HCT116 (cell line): Measurements from ENCODE around the gene TPT1.
A peak's percentile ranks its signal among the peaks of the same experiment; 100 is the strongest.

Experiments used
- CEBPB ChIP-seq: IDR thresholded peaks from 2 replicates; pipeline ENCODE4 v1.6.1; 2012; ENCODE audit warnings: low read depth
- EGR1 ChIP-seq: IDR thresholded peaks from 2 replicates; pipeline ENCODE4 v1.6.1; 2012; ENCODE audit warnings: low read depth
- EZH2 ChIP-seq: fragments of 200-600 bp; sonication (generic); IDR thresholded peaks from 2 replicates; pipeline ENCODE4 v1.6.1; 2017; ENCODE audit warnings: antibody characterized with exemption, mixed run types
- EZH2phosphoT487 ChIP-seq: fragments of 200-600 bp; IDR thresholded peaks from 2 replicates; pipeline ENCODE4 v1.6.1; 2018; ENCODE audit warnings: antibody characterized with exemption, borderline replicate concordance
- FOSL1 ChIP-seq: IDR thresholded peaks from 2 replicates; pipeline ENCODE4 v1.6.1; 2012; ENCODE audit warnings: low read depth
- MAX ChIP-seq: IDR thresholded peaks from 2 replicates; pipeline ENCODE4 v1.6.1; 2012
- POLR2A ChIP-seq: IDR thresholded peaks from 2 replicates; pipeline ENCODE4 v1.7.0; 2011; ENCODE audit warnings: borderline replicate concordance; ENCODE audit not compliant: insufficient read depth, insufficient read length; ENCODE audit errors: extremely low read depth
- POLR2AphosphoS5 ChIP-seq: IDR thresholded peaks from 2 replicates; pipeline ENCODE4 v1.6.1; 2011; ENCODE audit warnings: mild to moderate bottlenecking, low read depth, low read length, moderate library complexity
- RAD21 ChIP-seq: IDR thresholded peaks from 2 replicates; pipeline ENCODE4 v1.6.1; 2012; ENCODE audit warnings: low read depth, mild to moderate bottlenecking
- SIN3A ChIP-seq: IDR thresholded peaks from 2 replicates; pipeline ENCODE4 v1.6.1; 2012; ENCODE audit warnings: low read depth
- SP1 ChIP-seq: IDR thresholded peaks from 2 replicates; pipeline ENCODE4 v1.6.1; 2012; ENCODE audit warnings: low read depth
- YY1 ChIP-seq: IDR thresholded peaks from 2 replicates; pipeline ENCODE4 v1.6.1; 2011; ENCODE audit warnings: low read length, low read depth, moderate library complexity, mild to moderate bottlenecking; ENCODE audit not compliant: insufficient replicate concordance; ENCODE audit errors: extremely low read depth
- TF ChIP-seq, protein P1 (sequence below), 3 experiments: fragments of 200-600 bp in 1 of 3; sonication (generic) in 1 of 3; IDR thresholded peaks in 2 of 3; conservative IDR thresholded peaks in 1 of 3; 2 replicates each; pipeline ENCODE4 v1.5.1; 2012 to 2017; ENCODE audit warnings: low read depth in 2 of 3, low read length in 2 of 3, antibody characterized with exemption in 1 of 3, borderline replicate concordance in 1 of 3, control low read depth in 1 of 3, mild to moderate bottlenecking in 1 of 3, mixed read lengths in 1 of 3, mixed run types in 1 of 3, moderate library complexity in 1 of 3; ENCODE audit not compliant: insufficient read depth in 1 of 3
- TF ChIP-seq, protein P2 (sequence below): IDR thresholded peaks from 2 replicates; pipeline ENCODE4 v1.6.1; 2012

GRCh38 chr13:45331123-45331619, 9.8 kb downstream of the TPT1 start:
- TF ChIP-seq, protein P1, sequence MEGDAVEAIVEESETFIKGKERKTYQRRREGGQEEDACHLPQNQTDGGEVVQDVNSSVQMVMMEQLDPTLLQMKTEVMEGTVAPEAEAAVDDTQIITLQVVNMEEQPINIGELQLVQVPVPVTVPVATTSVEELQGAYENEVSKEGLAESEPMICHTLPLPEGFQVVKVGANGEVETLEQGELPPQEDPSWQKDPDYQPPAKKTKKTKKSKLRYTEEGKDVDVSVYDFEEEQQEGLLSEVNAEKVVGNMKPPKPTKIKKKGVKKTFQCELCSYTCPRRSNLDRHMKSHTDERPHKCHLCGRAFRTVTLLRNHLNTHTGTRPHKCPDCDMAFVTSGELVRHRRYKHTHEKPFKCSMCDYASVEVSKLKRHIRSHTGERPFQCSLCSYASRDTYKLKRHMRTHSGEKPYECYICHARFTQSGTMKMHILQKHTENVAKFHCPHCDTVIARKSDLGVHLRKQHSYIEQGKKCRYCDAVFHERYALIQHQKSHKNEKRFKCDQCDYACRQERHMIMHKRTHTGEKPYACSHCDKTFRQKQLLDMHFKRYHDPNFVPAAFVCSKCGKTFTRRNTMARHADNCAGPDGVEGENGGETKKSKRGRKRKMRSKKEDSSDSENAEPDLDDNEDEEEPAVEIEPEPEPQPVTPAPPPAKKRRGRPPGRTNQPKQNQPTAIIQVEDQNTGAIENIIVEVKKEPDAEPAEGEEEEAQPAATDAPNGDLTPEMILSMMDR (IDR thresholded peaks at IDR 0.05 in 2 of 3, conservative IDR thresholded peaks at IDR 0.05 in 1 of 3; ENCODE audit: borderline replicate concordance in 1 of 3, insufficient read depth in 1 of 3, low read depth in 2 of 3, low read length in 2 of 3): no peak
- TF ChIP-seq POLR2A (peak; percentile 80), YY1 (no peak), SIN3A (no peak), EZH2 (no peak), EGR1 (no peak), POLR2AphosphoS5 (peak; percentile 32), EZH2phosphoT487 (no peak), SP1 (no peak), FOSL1 (no peak), CEBPB (no peak), RAD21 (no peak), MAX (no peak)
- TF ChIP-seq, protein P2, sequence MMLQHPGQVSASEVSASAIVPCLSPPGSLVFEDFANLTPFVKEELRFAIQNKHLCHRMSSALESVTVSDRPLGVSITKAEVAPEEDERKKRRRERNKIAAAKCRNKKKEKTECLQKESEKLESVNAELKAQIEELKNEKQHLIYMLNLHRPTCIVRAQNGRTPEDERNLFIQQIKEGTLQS: no peak
